OCI-LY1 (cell line): ENCODE measurements around the gene RFTN1.

Experiments used
- H2AFZ ChIP-seq: fragments of 200-600 bp; sonication (generic), shearing (Covaris generic); 2 replicates; pipeline ENCODE4 v1.6.0; 2014; ENCODE audit warnings: antibody characterized with exemption, mild to moderate bottlenecking, low read length
- H3F3A ChIP-seq: fragments of 200-600 bp; sonication (generic), shearing (Covaris generic); 2 replicates; pipeline ENCODE4 v1.6.0; 2014; ENCODE audit warnings: mild to moderate bottlenecking, antibody characterized with exemption, low read length, moderate library complexity; ENCODE audit not compliant: insufficient read depth
- H3K27ac ChIP-seq: fragments of 200-600 bp; sonication (generic); 2 replicates; pipeline ENCODE4 v1.5.1; 2014; ENCODE audit warnings: low read length, mixed run types, mild to moderate bottlenecking, low read depth; ENCODE audit not compliant: poor library complexity, severe bottlenecking
- H3K27me3 ChIP-seq: fragments of 200-600 bp; sonication (generic); 2 replicates; pipeline ENCODE4 v1.6.0; 2014; ENCODE audit warnings: antibody characterized with exemption, mild to moderate bottlenecking, low read length, moderate library complexity; ENCODE audit not compliant: insufficient read depth
- H3K36me3 ChIP-seq: fragments of 200-600 bp; sonication (generic); 2 replicates; pipeline ENCODE4 v1.6.1; 2014; ENCODE audit warnings: mild to moderate bottlenecking, antibody characterized with exemption, low read length, moderate library complexity, mixed read lengths; ENCODE audit not compliant: insufficient read depth
- H3K4me1 ChIP-seq: fragments of 200-600 bp; sonication (generic); 2 replicates; pipeline ENCODE4 v1.5.1; 2014; ENCODE audit warnings: mild to moderate bottlenecking, low read length, moderate library complexity; ENCODE audit not compliant: insufficient read depth, severe bottlenecking
- H3K4me2 ChIP-seq: fragments of 200-600 bp; sonication (generic), shearing (Covaris generic); 2 replicates; pipeline ENCODE4 v1.6.1; 2014; ENCODE audit warnings: low read length
- H3K4me3 ChIP-seq: fragments of 200-600 bp; sonication (generic); 2 replicates; pipeline ENCODE4 v1.5.1; 2014; ENCODE audit warnings: low read length, low read depth, mild to moderate bottlenecking, mixed read lengths; ENCODE audit not compliant: poor library complexity, severe bottlenecking
- H3K79me2 ChIP-seq: fragments of 200-600 bp; shearing (Covaris generic); 2 replicates; pipeline ENCODE4 v1.6.1; 2016; ENCODE audit warnings: mixed run types, low read length, mixed read lengths; ENCODE audit not compliant: insufficient read depth
- H3K9ac ChIP-seq: fragments of 200-600 bp; sonication (generic), shearing (Covaris generic); 2 replicates; pipeline ENCODE4 v1.6.1; 2014; ENCODE audit warnings: mild to moderate bottlenecking, low read length, mixed read lengths
- H3K9me2 ChIP-seq: fragments of 200-600 bp; sonication (generic), shearing (Covaris generic); 2 replicates; pipeline ENCODE4 v1.6.1; 2014; ENCODE audit warnings: low read depth, mild to moderate bottlenecking, low read length, mixed read lengths
- H3K9me3 ChIP-seq: fragments of 200-600 bp; shearing (Covaris generic); 2 replicates; pipeline ENCODE4 v1.6.1; 2014; ENCODE audit warnings: low read length, mixed read lengths
- H4K20me1 ChIP-seq: fragments of 200-600 bp; sonication (generic), shearing (Covaris generic); 2 replicates; pipeline ENCODE4 v1.6.0; 2016; ENCODE audit warnings: mild to moderate bottlenecking, low read length; ENCODE audit not compliant: insufficient read depth
- CTCF ChIP-seq: fragments of 200-600 bp; sonication (generic), shearing (Covaris generic); IDR thresholded peaks from 2 replicates; pipeline ENCODE4 v1.5.1; 2017; ENCODE audit warnings: mild to moderate bottlenecking, antibody characterized with exemption, low read length, moderate library complexity, mixed read lengths
- EZH2 ChIP-seq: fragments of 200-600 bp; sonication (generic), shearing (Covaris generic); IDR thresholded peaks from 2 replicates; pipeline ENCODE4 v1.8.0; 2017; ENCODE audit warnings: borderline replicate concordance, mixed run types, mild to moderate bottlenecking, antibody characterized with exemption, low read length, moderate library complexity, mixed read lengths

RFTN1 gene

GRCh38 chr3:16552757-16553156, 39.3 kb upstream of the RFTN1 start:
- Histone ChIP-seq H3K4me1 (peaks cover 13% of the 10 kb centered on the region), H3F3A (no peaks in the 10 kb centered on the region), H2AFZ (no peak overlapping the region), H4K20me1 (no peaks in the 10 kb centered on the region), H3K4me2 (no peak overlapping the region), H3K27ac (no peak overlapping the region), H3K36me3 (no peaks in the 10 kb centered on the region), H3K79me2 (no peaks in the 10 kb centered on the region), H3K4me3 (no peak overlapping the region), H3K27me3 (no peaks in the 10 kb centered on the region), H3K9me2 (no peaks in the 10 kb centered on the region), H3K9ac (no peak overlapping the region), H3K9me3 (peaks cover 5% of the 10 kb centered on the region; the same call in 1 of the 2 replicates)
- TF ChIP-seq EZH2 (no peak), CTCF (no peak)

GRCh38 chr3:16551342-16551976, 38.0 kb upstream of the RFTN1 start:
- Histone ChIP-seq H3K4me2 (no peak overlapping the region), H3K27ac (no peak overlapping the region)

GRCh38 chr3:16550676-16551341, 37.3 kb upstream of the RFTN1 start:
- peak overlapping the region; percentile 12; the same call in 1 of the 2 replicates for H3K9ac ChIP-seq
- H3K4me3 ChIP-seq, result no peak overlapping the region

More at GRCh38 chr3:16551342-16551976, 38.0 kb upstream of the RFTN1 start:
- Histone ChIP-seq H2AFZ (0 out of 2 replicates have a peak overlapping the region, but pooled peaks have one; percentile 50), H3K79me2 (no peaks in the 10 kb centered on the region), H3K9ac (no peak overlapping the region; the same call in 1 of the 2 replicates), H3K36me3 (no peaks in the 10 kb centered on the region), H3K4me3 (no peak overlapping the region), H4K20me1 (no peaks in the 10 kb centered on the region), H3K4me1 (peaks cover 23% of the 10 kb centered on the region), H3K27me3 (no peaks in the 10 kb centered on the region), H3K9me2 (no peaks in the 10 kb centered on the region), H3K9me3 (peaks cover 5% of the 10 kb centered on the region; the same call in 1 of the 2 replicates), H3F3A (no peaks in the 10 kb centered on the region)
- TF ChIP-seq EZH2 (no peak), CTCF (no peak)

More at GRCh38 chr3:16550676-16551341, 37.3 kb upstream of the RFTN1 start:
- Histone ChIP-seq H3K79me2 (no peaks in the 10 kb centered on the region), H2AFZ (0 out of 2 replicates have a peak overlapping the region, but pooled peaks have one; percentile 50), H3K36me3 (no peaks in the 10 kb centered on the region), H3K4me2 (no peak overlapping the region; the same call in 1 of the 2 replicates), H3K9me2 (no peaks in the 10 kb centered on the region), H3K4me1 (peaks cover 25% of the 10 kb centered on the region), H3K27me3 (no peaks in the 10 kb centered on the region), H3K27ac (peak overlapping the region; percentile 25), H3K9me3 (peaks cover 5% of the 10 kb centered on the region; the same call in 1 of the 2 replicates), H4K20me1 (no peaks in the 10 kb centered on the region), H3F3A (no peaks in the 10 kb centered on the region)
- TF ChIP-seq EZH2, result no peak
- TF ChIP-seq CTCF, result peak; percentile 98
